HG02798 (cell line): ENCODE results near the gene BHLHE23.

Experiments
- ATAC-seq: cut with Tn5 transposase; IDR thresholded peaks from one replicate; pipeline ENCODE4 v1.9.1; 2021; ENCODE audit warnings: mild to moderate bottlenecking; ENCODE audit not compliant: unreplicated experiment, poor library complexity

The BHLHE23 gene

GRCh38 chr20:63026582-63027165, 19.9 kb upstream of the BHLHE23 start:
- ATAC-seq = no peak

DNA sequence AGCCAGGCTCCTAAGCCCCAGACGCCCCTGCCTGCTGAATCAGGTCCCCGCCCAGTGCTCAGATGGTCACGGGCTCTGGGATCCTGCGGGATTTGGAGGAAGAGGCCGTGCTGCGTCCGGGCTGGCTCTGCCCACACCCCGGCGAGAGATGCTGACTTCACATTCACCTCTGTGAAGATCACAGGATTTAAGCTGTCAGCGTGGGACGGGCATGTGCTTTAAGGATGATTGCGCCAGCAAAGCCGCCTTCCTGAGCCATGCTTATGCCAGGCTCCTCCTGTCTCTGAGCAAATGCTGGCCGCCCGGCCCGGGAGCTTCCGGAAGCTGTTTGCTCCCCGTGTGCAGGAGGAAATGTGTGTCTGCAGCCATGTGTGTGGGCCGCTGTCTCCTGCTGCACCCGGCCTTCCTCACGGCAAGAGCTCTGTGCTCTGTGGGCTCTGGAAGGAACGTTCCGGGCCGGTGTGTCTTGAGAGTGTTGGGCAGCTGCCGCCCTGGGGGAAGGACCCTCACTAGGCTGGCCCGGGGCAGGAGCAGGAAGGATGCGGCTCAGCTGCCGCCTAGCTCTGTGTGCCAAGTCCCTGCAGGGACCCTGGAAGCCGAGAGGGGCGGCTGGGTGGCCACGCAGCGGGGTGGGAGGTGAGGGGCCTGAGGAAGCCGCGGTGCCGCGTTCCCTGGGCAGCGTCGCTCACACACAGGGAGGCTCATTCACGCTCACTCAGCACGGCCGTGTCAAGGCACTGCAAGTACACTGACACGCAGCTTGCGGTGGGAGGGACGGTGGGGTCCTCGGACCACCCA, 19.0 kb upstream of the BHLHE23 start:
- no peak for ATAC-seq

DNA sequence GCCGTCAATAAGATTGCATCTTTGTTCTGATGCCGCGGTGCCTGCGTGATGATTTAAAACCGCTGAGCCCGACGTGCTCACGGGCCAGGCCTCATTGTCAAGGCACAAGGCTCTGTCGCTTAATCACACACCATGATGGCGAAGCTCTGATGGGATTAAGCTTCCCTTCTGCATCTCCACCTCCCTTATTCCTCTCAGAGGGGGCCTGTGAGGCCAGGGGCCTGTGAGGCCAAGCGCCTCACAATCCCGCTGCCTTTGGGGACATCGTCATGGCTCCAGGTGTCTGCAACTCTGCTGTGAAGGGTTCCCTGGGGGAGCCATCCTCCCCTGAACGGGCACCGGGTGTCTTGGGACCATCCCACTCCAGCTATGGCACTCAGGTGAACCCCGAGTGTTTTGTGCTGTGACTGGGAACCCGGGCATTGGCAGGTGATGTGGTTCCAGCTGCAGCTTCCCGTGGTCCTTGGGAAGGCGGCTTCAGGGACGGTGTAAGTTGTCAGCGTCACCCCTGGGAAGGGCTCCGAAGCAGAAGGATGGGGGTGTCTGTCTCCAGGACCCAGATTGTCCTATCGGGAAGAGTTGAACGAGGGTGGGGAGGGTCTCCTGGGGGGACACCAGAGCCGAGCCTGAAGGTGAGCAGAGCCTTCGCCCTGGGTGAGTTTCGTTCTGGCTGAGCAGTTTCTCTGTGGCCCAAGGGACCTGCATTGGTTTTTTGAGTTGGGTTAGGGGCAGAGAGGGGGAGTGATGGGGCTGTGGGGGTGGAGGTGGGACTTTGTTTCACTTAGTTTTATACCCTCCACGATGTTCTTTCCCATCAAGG, 18.0 kb upstream of the BHLHE23 start:
- no peak for ATAC-seq

DNA sequence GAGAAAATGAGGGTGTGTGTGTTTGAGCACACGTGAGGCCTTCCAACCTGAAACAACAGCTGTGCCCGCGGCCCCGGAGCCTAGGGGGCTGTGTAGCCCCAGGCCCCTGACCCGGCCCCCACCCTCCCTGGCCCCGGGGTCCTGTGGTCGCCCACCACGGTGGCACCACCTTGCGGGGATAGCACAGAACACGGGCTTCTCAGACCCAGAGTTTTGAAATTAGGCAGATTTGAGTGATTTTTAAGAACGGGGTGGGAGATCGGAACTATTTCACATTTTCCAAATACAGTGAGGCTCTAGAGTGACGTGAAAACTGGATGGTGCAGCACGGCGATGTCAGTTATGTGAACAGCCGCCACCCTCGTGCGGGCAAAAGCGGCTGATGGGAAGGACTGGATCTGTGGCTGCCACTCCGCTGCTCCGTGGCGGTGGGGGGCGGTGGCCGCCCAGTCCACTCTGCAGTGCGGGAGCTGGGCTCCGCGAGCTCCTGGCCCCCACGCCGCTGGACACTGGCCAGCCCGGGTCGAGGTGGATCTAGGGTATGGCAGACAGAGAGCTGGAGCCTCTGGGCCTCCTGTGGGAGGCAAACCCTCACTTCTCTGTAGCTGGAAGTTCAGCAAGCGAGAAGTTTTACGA, 17.3 kb upstream of the BHLHE23 start:
- ATAC-seq = no peak

DNA sequence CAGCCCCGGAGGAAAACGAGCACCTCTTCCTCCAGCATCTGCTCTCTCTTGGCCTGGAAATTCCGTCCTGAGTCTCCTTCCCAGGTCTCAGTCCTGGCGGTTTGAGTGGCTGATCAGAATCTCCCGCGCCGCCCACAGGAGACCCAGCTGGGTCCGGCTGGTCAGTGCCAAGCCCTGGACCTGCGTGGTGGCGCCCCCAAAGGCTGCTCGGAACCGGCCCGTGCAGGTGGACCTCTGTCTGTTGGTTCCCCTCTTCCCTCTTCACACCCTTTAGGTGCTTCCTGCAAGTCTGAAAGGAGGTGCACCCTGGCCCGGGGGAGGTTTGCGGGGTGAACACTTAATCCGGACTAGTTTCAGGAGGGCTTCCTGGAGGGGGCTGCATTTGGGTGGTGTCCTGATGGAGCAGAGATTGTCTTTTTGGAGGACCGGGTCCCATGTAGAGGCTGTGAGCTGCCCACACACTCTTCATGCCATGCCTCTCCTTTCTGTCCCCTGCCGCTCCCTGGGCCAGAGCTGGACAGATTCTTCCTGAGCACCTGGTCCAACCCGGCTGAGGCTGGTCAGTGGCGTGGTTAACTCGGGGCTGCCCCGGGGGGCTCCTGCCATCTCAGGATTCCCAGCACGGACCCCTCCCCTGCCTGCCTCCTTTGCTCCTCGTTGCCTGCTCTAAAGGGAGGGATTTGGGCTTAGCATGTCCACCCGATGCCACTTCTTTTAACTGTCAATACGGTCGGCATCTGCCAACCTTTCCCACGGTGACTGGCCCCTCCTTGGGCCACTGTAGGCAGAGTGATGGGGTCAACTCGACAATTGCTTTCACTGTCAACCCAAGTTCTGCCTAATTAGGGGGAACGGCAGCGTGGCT, 16.5 kb upstream of the BHLHE23 start:
- no peak for ATAC-seq

- ATAC-seq = no peak
Observed at GRCh38 chr20:63022501-63022900, 15.7 kb upstream of the BHLHE23 start.

DNA sequence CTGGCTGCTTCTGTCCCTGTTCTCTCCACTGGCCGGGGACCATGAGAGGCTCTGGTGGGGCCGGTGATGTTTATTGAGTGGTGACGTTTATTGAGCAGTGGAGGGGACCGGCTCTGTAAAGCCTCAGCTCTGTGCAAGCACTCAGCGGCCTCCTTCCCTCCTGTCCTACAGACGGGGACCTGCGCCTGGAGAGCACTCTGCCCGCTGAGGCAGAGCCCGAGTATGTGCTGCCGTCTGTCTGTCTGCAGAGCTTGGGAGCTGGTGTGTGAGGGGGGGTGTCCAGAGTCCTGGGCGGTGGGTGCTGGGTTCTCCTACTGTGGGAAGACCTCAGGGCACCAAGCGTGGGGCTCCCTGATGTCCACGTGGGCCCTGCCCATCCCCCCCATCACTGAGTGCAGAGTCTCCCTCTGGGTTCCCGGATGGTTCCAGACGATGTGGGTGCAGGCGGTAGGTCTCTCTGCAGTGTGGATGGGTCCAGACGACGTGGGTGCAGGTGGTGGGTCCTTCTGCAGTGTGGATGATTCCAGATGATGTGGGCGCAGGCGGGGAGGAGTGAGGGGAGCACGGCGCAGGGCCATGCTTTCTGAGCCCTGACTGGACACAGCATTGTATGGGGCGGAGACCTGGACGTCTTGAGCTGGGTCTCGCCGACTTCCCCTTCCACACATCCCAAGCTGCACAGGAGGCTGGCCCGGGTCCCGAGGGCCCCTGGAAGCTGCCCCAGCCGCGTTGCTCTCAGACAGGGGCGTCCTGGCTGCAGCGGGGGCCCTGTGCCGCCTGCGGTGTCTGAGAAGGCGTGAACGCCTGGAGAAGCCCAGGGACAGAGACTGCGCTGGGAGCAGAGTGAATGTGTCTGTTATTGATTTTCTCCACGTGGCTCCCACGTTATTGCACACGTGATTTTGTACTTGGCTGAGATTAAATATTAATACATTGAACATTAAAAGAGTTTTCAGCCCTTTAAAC, 14.9 kb upstream of the BHLHE23 start:
- no peak for ATAC-seq

DNA sequence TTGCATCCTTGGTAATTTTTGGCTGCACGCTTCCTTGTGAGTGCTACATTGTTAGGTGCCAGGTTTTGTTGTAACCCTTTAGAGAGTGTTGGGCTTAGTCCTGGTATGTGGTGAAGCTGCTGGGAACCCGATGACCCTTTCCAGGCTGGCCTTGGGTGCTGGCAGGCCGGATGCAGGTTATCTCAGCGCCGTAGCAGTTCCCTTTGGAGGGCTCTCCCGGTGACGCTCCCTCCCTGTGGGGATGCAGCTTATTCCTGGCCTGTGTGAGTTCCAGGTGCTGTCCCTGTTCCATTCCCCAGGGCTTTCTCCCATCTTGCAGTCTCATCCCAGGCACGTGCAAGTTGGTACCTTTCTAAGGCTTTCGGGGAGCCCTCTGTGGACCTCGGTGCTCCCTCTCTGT, 13.9 kb upstream of the BHLHE23 start:
- no peak for ATAC-seq

- ATAC-seq = no peak
Observed at GRCh38 chr20:63017826-63018411, 11.2 kb upstream of the BHLHE23 start.

DNA sequence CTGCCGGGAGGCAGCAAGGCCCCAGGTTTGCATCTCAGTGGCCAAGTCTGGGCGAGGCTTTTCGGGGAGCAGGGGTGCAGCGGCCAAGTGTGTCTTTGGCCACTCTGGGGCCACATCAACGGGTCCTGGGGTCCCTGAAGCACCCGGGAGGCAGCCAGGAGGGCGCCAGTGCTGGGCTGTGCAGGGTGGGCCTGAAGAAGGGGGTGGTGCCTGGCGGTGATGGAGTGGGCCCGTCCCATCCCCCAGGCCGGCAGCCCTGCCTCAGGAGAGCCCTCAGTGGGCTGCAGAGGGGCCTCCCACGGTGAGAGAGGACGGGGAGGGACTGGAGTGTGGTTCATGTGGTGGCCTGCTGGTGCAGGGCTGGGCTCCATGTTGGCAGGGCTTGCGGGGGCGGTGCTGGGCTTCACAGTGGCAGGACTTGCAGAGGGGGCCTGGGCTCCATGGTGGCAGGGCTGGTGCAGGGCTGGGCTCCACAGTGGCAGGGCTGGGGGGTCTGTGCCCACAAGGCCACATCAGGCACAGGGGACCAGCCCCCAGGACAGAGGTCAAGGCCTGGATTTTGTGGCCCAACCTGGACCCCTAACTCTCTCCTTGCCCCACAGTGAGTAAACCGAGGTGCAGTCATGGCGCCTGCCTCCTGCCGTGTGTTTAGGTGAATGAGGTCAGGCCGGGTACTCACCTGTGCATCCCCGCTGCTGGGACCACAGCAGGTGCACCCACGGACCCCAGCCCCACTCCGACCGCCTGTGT, 10.5 kb upstream of the BHLHE23 start:
- no peak for ATAC-seq

- ATAC-seq = no peak
Observed at GRCh38 chr20:63016514-63017075, 9.8 kb upstream of the BHLHE23 start.

- ATAC-seq = no peak
Observed at GRCh38 chr20:63015662-63016361, 9.0 kb upstream of the BHLHE23 start.

- no peak for ATAC-seq
Observed at GRCh38 chr20:63015147-63015661, 8.4 kb upstream of the BHLHE23 start.

GRCh38 chr20:63014710-63015109, 7.9 kb upstream of the BHLHE23 start:
- no peak for ATAC-seq

DNA sequence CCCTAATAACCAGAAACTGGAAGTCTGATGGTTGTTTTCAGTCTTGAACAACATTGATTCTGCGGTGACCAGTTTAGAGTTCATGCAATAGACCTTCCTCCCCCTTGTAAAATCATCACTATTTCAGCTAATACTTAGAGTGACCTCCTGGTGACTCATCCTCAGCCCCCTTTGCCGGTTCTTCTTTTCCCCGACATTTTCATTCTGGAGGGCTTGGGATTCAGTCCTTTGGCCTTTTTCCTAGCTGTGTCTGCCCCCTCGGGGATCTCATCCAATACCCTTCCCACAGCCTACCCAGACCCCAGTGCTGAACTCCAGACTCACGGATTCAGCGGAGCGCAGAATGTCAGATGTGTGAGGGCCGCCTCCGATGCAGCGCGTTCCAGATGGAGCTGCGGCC, 7.5 kb upstream of the BHLHE23 start:
- ATAC-seq = no peak

DNA sequence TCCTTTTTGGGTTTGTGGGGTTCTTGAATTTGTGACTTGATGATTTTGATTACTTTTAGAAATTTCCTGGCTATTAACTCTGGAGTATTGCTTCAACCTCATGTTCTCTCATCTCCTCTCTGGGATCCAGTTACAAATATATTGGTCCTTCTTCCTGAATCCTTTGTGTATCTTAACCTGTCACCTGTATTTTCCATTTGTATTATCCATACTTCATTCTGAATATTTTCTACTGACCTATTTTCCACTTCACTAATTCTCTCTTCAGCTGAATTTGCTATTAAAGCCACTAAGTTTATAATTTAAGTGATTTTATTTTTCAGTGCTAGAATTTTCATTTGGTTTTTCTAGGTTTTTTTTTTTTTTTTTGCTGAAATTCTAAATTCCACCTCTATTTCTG, 6.4 kb upstream of the BHLHE23 start:
- ATAC-seq = no peak

DNA sequence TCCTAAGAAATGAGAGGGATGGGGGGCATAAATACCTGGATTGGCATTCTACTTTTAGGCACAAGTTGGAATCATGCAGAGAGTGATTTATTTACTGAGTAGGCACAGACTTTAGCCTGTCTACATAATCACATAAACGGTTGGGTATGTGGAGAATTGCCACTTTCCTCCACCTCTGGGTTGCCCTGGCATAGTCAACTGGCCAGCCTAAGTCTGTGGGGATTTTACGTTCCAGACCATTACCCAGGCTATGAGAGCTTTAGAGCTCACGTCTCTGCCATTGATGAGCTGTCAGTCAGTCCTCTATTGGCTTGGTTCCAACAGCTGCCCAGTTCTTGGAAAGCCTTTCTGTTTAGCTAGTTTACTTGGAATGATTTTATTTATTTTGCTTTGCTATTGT, 5.0 kb upstream of the BHLHE23 start:
- ATAC-seq = no peak
